Endothelial cell of umbilical vein (primary cell): ENCODE data around the gene TTLL4. TPM values are rescaled to one million over a fixed set of nuclear protein-coding genes. Genes with fewer than 3 reads are reported as not detected.

Experiments
- BruUV-seq: library from RNA; stranded (reverse); fragments of 400-500 nt; replicated peaks from 2 replicates; lab custom pipeline; 2021; lab: Mats Ljungman, UMichigan
- CTCF ChIA-PET: fragments of 300-600, 350-600 bp; sonication (Branson Sonifier 250); formaldehyde crosslinking; loops from one replicate; lab custom pipeline; 2021; ENCODE audit warnings: antibody characterized with exemption, inconsistent platforms; lab: Charles Lee
- POLR2A ChIA-PET: fragments of 300-600, 350-600 bp; sonication (Branson Sonifier 250); formaldehyde crosslinking; loops from one replicate; lab custom pipeline; 2021; ENCODE audit warnings: antibody characterized with exemption, inconsistent platforms; lab: Charles Lee
- DNase-seq: peaks from one replicate; pipeline ENCODE4 v3.0.0-alpha.2; 2011; ENCODE audit warnings: low read depth, low spot score
- FAIRE-seq: peaks from 2 replicates; lab custom pipeline; 2011; peaks lifted over from hg19 to GRCh38; lab: Jason Lieb, UNC
- H2AFZ ChIP-seq: 2 replicates; pipeline ENCODE4 v1.6.0; 2012; ENCODE audit warnings: low read depth, low read length, control low read depth, inconsistent platforms
- H3K27ac ChIP-seq: 2 replicates; pipeline ENCODE4 v1.5.1; 2011; ENCODE audit warnings: low read depth, mild to moderate bottlenecking, control low read depth, low read length, moderate library complexity; ENCODE audit not compliant: insufficient read depth
- H3K27me3 ChIP-seq, 2 experiments: 2 replicates each; pipeline versions ENCODE4 v1.6.0 to v1.6.1; 2011; ENCODE audit warnings: low read length in 2 of 2, mixed read lengths in 1 of 2; ENCODE audit not compliant: control insufficient read depth in 2 of 2, insufficient read depth in 2 of 2
- H3K36me3 ChIP-seq, 2 experiments: 2 replicates in 1 of 2; 3 replicates in 1 of 2; pipeline ENCODE4 v1.5.1; 2011; ENCODE audit warnings: low read length in 2 of 2, mild to moderate bottlenecking in 1 of 2, moderate library complexity in 1 of 2; ENCODE audit not compliant: control insufficient read depth in 2 of 2, insufficient read depth in 2 of 2; ENCODE audit errors: extremely low read depth in 1 of 2
- H3K4me1 ChIP-seq: 3 replicates; pipeline ENCODE4 v1.5.1; 2011; ENCODE audit warnings: mild to moderate bottlenecking, low read length; ENCODE audit not compliant: control insufficient read depth, insufficient read depth; ENCODE audit errors: extremely low read depth
- H3K4me2 ChIP-seq: 2 replicates; pipeline ENCODE4 v1.6.1; 2011; ENCODE audit warnings: low read length, control low read depth, mixed read lengths; ENCODE audit not compliant: insufficient read depth
- H3K4me3 ChIP-seq, 3 experiments: fragments of 200-600 bp in 1 of 3; sonication (generic), shearing (Covaris generic) in 1 of 3; replicated peaks in 1 of 3; 2 replicates each; pipeline ENCODE4 v1.5.1; 2011 to 2016; ENCODE audit warnings: control low read depth in 3 of 3, low read length in 3 of 3, mild to moderate bottlenecking in 2 of 3, inconsistent platforms in 1 of 3, low read depth in 1 of 3, moderate library complexity in 1 of 3; ENCODE audit not compliant: insufficient read depth in 1 of 3
- H3K79me2 ChIP-seq: 2 replicates; pipeline ENCODE4 v1.6.0; 2012; ENCODE audit warnings: low read length, inconsistent platforms; ENCODE audit not compliant: control insufficient read depth, insufficient read depth
- H3K9ac ChIP-seq: replicated peaks from 2 replicates; pipeline ENCODE3; 2011; ENCODE audit warnings: low read length, control low read depth; ENCODE audit not compliant: insufficient read depth; ENCODE audit errors: extremely low read depth
- H3K9me1 ChIP-seq: replicated peaks from 3 replicates; pipeline ENCODE4 v1.6.0; 2011; ENCODE audit warnings: mild to moderate bottlenecking, low read length; ENCODE audit not compliant: control insufficient read depth, insufficient read depth; ENCODE audit errors: extremely low read depth
- H3K9me3 ChIP-seq: replicated peaks from 2 replicates; pipeline ENCODE4 v1.5.1; 2012; ENCODE audit warnings: low read length, inconsistent platforms; ENCODE audit not compliant: control insufficient read depth, insufficient read depth
- H4K20me1 ChIP-seq: replicated peaks from 2 replicates; pipeline ENCODE3; 2011; ENCODE audit warnings: mild to moderate bottlenecking, low read length; ENCODE audit not compliant: control insufficient read depth, insufficient read depth; ENCODE audit errors: extremely low read depth
- CTCF ChIP-seq, 2 donors: IDR thresholded peaks; 1 replicate in 1 of 2; 2 replicates in 1 of 2; pipeline ENCODE4 v1.5.1; 2011; ENCODE audit warnings: low read length in 2 of 2, mild to moderate bottlenecking in 2 of 2, moderate library complexity in 2 of 2, control low read depth in 1 of 2, inconsistent platforms in 1 of 2, low read depth in 1 of 2; ENCODE audit not compliant: insufficient read depth in 1 of 2; ENCODE audit errors: extremely low read depth in 1 of 2
- EZH2 ChIP-seq: IDR thresholded peaks from 2 replicates; pipeline ENCODE4 v1.6.1; 2012; ENCODE audit warnings: borderline replicate concordance, low read depth, mild to moderate bottlenecking, moderate library complexity, low read length, inconsistent platforms; ENCODE audit not compliant: severe bottlenecking
- FOS ChIP-seq: IDR thresholded peaks from 2 replicates; pipeline ENCODE4 v1.6.1; 2011; ENCODE audit warnings: mild to moderate bottlenecking, low read length, moderate library complexity, borderline replicate concordance; ENCODE audit not compliant: insufficient read depth
- GATA2 ChIP-seq: IDR thresholded peaks from 2 replicates; pipeline ENCODE4 v1.7.0; 2011; ENCODE audit warnings: low read depth, mild to moderate bottlenecking, moderate library complexity, mixed read lengths, low read length; ENCODE audit not compliant: insufficient read length, insufficient read depth
- JUN ChIP-seq: IDR thresholded peaks from 2 replicates; pipeline ENCODE4 v1.6.1; 2011; ENCODE audit warnings: borderline replicate concordance, low read depth; ENCODE audit not compliant: insufficient read length, insufficient read depth
- MAX ChIP-seq: IDR thresholded peaks from 2 replicates; pipeline ENCODE4 v1.6.1; 2011; ENCODE audit not compliant: insufficient read depth, insufficient read length
- MYC ChIP-seq: IDR thresholded peaks from one replicate; pipeline ENCODE4 v1.6.1; 2011; ENCODE audit warnings: mild to moderate bottlenecking, low read depth, low read length
- POLR2A ChIP-seq: IDR thresholded peaks from 2 replicates; pipeline ENCODE4 v1.6.1; 2012; ENCODE audit warnings: low read depth, mild to moderate bottlenecking, control low read depth, low read length
- POLR2AphosphoS5 ChIP-seq: IDR thresholded peaks from 2 replicates; pipeline ENCODE4 v1.6.1; 2012; ENCODE audit warnings: low read depth, mild to moderate bottlenecking, control low read depth, low read length, moderate library complexity; ENCODE audit not compliant: insufficient read depth
- dilution Hi-C: fragments of 300-500 bp; cut with MboI; formaldehyde crosslinking; loops from one replicate; pipeline ENCODE4 v1.15.0; 2019; ENCODE audit warnings: low sequenced_read_pairs; ENCODE audit not compliant: extremely low pct_ligation_motif_present
- intact Hi-C: fragments of 100-400 bp; cut with micrococcal nuclease; formaldehyde crosslinking; loops from one replicate; pipeline ENCODE4 v1.10.0; 2022
- polyA plus RNA-seq, 4 experiments: library from polyadenylated mRNA; depleted of rRNA in 3 of 4; stranded (reverse) in 3 of 4; unstranded in 1 of 4; fragments of >200 nt; gene quantifications; 2 replicates each; pipeline versions ENCODE4 v1.2.1 to v1.2.3, GENCODE V29; 2011 to 2012; ENCODE audit warnings: missing spikeins in 1 of 4
- total RNA-seq: library from RNA; stranded (reverse); gene quantifications from 2 replicates; pipeline ENCODE4 v1.2.3, GENCODE V29; 2021

Gene TTLL4
- total and polyA plus RNA-seq, 2 donors (not counting 3 experiments of a cell fraction or from before 2014, with no cell fraction given) = 26.7 to 45.0 TPM

GRCh38 chr2:218802386-218802994 lies 91.9 kb downstream of the TTLL4 start:
- H3K4me2 ChIP-seq = no peak overlapping the region
- intact Hi-C loops = no loop called here
- TF ChIP-seq GATA2 (no peak), JUN (no peak), POLR2A (no peak), MYC (no peak), EZH2 (no peak), CTCF (IDR thresholded peaks at IDR 0.05; ENCODE audit: extremely low read depth in 1 of 2, insufficient read depth in 1 of 2, low read depth in 1 of 2, low read length in 2 of 2) (no peak), MAX (no peak), POLR2AphosphoS5 (no peak), FOS (no peak)
- H2AFZ ChIP-seq = no peak overlapping the region
- DNase-seq = no peak
- no peak overlapping the region for H3K4me3 ChIP-seq
- no peak overlapping the region for H3K9ac ChIP-seq
- POLR2A ChIA-PET = no interaction called here
- no peaks in the 10 kb centered on the region for H4K20me1 ChIP-seq
- dilution Hi-C loops = no loop called here
- no peak overlapping the region for H3K27ac ChIP-seq
- CTCF ChIA-PET = interaction anchor here (0.6 to 2.1 kb wide), 2 partner anchors 45 kb away, joined by 3 to 8 read pairs; no protein-coding TSS in a partner anchor
- BruUV-seq = no TSS peak
- H3K9me3 ChIP-seq = no peaks in the 10 kb centered on the region
- H3K79me2 ChIP-seq = no peaks in the 10 kb centered on the region
- H3K9me1 ChIP-seq = no peaks in the 10 kb centered on the region
- H3K4me1 ChIP-seq = no peaks in the 10 kb centered on the region
- peaks cover 4% of the 10 kb centered on the region in 2 experiments for H3K27me3 ChIP-seq
- H3K36me3 ChIP-seq = no peaks in the 10 kb centered on the region
- FAIRE-seq = no peak
